Measurements from ENCODE around the gene SLC24A4. TPM values are rescaled to one million over a fixed set of nuclear protein-coding genes. Genes with fewer than 3 reads are reported as not detected.
A peak's percentile ranks its signal among the peaks of the same experiment; 100 is the strongest.

SLC24A4 gene
- total and polyA plus RNA-seq, 12 donors = 0.08 to 0.74 (median 0.24) TPM

DNA sequence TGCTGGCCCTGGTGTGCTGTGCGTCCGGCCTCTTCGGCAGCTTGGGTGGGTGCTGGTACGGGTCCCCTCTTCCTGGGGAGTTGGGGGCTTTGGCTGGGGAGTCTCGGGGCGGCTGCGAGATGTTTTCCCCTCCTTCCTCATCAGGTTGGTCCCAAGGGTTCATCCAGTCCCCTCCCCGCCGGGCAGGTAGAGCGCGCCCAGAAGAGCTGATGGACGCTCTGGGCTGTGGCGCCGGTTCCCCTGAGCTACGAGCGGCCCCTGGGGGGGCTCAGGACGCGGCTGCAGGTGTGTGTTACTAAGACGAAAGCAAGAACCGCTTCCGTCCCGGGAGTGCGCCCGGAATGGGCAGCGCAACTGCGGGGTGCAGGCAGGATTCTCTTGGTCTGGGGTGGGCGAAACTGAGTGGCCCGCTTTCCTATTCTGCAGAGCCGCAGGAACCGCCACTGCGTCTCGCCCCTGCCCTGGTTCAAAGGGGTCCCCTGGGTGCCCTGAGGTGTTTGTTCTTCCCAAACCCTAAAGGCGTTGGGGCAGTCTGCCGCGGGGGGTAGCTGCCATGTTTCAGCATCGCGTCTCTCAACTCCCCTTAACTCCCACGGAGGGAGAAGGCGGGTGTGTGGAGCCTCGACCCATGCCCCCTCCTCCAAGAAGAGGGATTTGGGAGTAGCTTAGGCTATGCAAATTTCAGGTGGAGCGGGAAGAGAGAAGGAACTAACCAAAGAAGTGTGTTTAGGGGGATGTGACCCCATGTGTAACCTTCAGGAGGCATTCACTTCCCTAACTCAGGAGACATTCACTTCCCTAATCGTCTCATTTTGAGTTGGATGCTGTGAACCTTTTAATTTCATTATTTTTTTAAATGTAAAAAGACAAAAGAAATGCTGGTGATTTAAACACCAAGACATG is 1.2 kb downstream of the SLC24A4 start:
- Histone ChIP-seq H3K9me3 (no peaks in the 10 kb centered on the region), H3K4me1 (peaks cover 0 to 19% (median 12%) of the 10 kb centered on the region in 9 donors), H3K27ac (no peak overlapping the region), H3K4me3 (peak overlapping the region in 8 of 10 donors; percentile 24 to 51 (median 47)), H3K27me3 (peaks cover 8 to 97% (median 78%) of the 10 kb centered on the region in 7 donors), H3K36me3 (no peaks in the 10 kb centered on the region)
- TF ChIP-seq CTCF (IDR thresholded peaks at IDR 0.05) = no peak
- intact Hi-C loops (cut with DNase I) = no loop called here
- 3 to 6% methylated on average over 42 of the region's 42 CpGs for WGBS, 2 donors
- DNase-seq (no peak), ATAC-seq (no peak)

GRCh38 chr14:92325835-92326234 is 2.9 kb downstream of the SLC24A4 start:
- Histone ChIP-seq H3K4me1 (peaks cover 0 to 19% (median 12%) of the 10 kb centered on the region in 9 donors), H3K27ac (no peak overlapping the region), H3K4me3 (no peak overlapping the region), H3K9me3 (no peaks in the 10 kb centered on the region), H3K36me3 (no peaks in the 10 kb centered on the region), H3K27me3 (peaks cover 8 to 82% (median 64%) of the 10 kb centered on the region in 7 donors)
- TF ChIP-seq CTCF (IDR thresholded peaks at IDR 0.05) = no peak
- intact Hi-C loops (cut with DNase I) = no loop called here
- ATAC-seq (no peak), DNase-seq (no peak)
- WGBS, 2 donors = 57 to 60% methylated on average over 4 of the region's 4 CpGs

DNA sequence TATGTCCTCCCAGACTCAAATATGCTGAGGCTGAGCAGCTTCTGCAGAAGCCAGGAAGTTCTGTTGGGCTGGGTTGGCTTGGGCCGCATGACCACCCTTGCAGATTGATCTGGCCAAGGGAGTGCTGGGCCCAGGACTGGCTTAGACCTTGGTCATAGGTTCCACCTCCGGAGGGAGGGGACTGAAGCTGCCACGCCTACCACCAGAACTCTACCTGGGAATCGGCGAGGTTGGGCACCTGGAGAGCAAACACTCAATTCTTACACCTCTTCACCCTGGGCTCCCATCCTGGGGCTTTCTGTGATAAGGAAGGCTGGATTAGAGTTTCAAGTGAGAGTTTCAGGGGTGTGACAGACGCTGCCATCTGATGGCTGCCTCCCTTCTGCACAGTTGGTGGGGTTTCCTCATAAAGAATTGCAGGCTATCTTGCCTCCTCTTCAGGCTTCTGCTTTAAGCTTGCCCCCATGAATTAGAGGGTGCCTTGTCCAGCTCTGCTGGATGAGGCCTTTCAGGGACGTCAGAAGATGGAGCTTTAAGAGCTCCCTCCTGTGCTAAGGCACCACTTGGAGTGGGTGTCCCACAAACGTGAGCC is 5.8 kb downstream of the SLC24A4 start:
- TF ChIP-seq CTCF (IDR thresholded peaks at IDR 0.05) = peak in 1 of 9 donors; percentile 6
- Histone ChIP-seq H3K4me3 (no peak overlapping the region), H3K9me3 (no peaks in the 10 kb centered on the region), H3K27me3 (peaks cover under 1 to 53% (median 35%) of the 10 kb centered on the region in 7 donors), H3K36me3 (no peaks in the 10 kb centered on the region), H3K4me1 (peaks cover 0 to 7% (median 4%) of the 10 kb centered on the region in 9 donors), H3K27ac (no peak overlapping the region)
- ATAC-seq (no peak), DNase-seq (no peak)
- intact Hi-C loops (cut with DNase I) = no loop called here
- 75 to 77% methylated on average over 8 of the region's 8 CpGs for WGBS, 2 donors

GRCh38 chr14:92334050-92334449 is 11.1 kb downstream of the SLC24A4 start:
- H3K36me3 ChIP-seq = no peaks in the 10 kb centered on the region
- no peak overlapping the region for H3K4me3 ChIP-seq
- no peak for DNase-seq
- no peak for TF ChIP-seq CTCF (IDR thresholded peaks at IDR 0.05)
- H3K27me3 ChIP-seq = peaks cover 0 to 11% (median 3%) of the 10 kb centered on the region in 7 donors
- H3K27ac ChIP-seq = no peak overlapping the region
- ATAC-seq = no peak
- intact Hi-C loops (cut with DNase I) = no loop called here
- no peaks in the 10 kb centered on the region for H3K4me1 ChIP-seq
- no peaks in the 10 kb centered on the region for H3K9me3 ChIP-seq
- WGBS, 2 donors = 78 to 81% methylated on average over 4 of the region's 4 CpGs

All from heart right ventricle (tissue), 16 donors.